H9 (cell line): ENCODE measurements around the gene MRPL34. TPM values are rescaled to one million over a fixed set of nuclear protein-coding genes. Genes with fewer than 3 reads are reported as not detected.
A peak's percentile ranks its signal among the peaks of the same experiment; 100 is the strongest.

ENCODE experiments used
- DNase-seq: peaks from one replicate; pipeline ENCODE4 v3.0.0-alpha.2; 2017
- H2AFZ ChIP-seq: one replicate; pipeline ENCODE4 v1.6.1; 2013; ENCODE audit warnings: mild to moderate bottlenecking, low read length, control low read depth, moderate library complexity
- H2AK5ac ChIP-seq: 2 replicates; pipeline ENCODE4 v1.6.1; 2013; ENCODE audit warnings: low read length, control low read depth, mixed read lengths; ENCODE audit not compliant: insufficient read length
- H2BK120ac ChIP-seq: one replicate; pipeline ENCODE4 v1.6.1; 2013; ENCODE audit warnings: low read depth, mild to moderate bottlenecking, low read length, control low read depth, inconsistent platforms; ENCODE audit not compliant: poor library complexity, severe bottlenecking
- H2BK12ac ChIP-seq: 2 replicates; pipeline ENCODE4 v1.6.1; 2013; ENCODE audit warnings: low read length, control low read depth, mixed read lengths, low read depth; ENCODE audit not compliant: insufficient read length
- H2BK15ac ChIP-seq: 2 replicates; pipeline ENCODE4 v1.6.1; 2013; ENCODE audit warnings: low read depth, low read length, control low read depth
- H2BK20ac ChIP-seq: one replicate; pipeline ENCODE4 v1.6.1; 2013; ENCODE audit warnings: low read depth, mild to moderate bottlenecking, low read length, control low read depth, inconsistent platforms; ENCODE audit not compliant: poor library complexity, severe bottlenecking
- H2BK5ac ChIP-seq: 2 replicates; pipeline ENCODE4 v1.6.1; 2013; ENCODE audit warnings: low read length, control low read depth, mixed read lengths; ENCODE audit not compliant: insufficient read length
- H3K14ac ChIP-seq: 2 replicates; pipeline ENCODE4 v1.6.1; 2013; ENCODE audit warnings: low read length, control low read depth; ENCODE audit not compliant: insufficient read depth
- H3K18ac ChIP-seq: 2 replicates; pipeline ENCODE4 v1.6.1; 2013; ENCODE audit warnings: low read depth, mild to moderate bottlenecking, mixed read lengths, low read length, control low read depth; ENCODE audit not compliant: insufficient read length
- H3K23ac ChIP-seq: 2 replicates; pipeline ENCODE4 v1.6.1; 2013; ENCODE audit warnings: low read length, control low read depth, mixed read lengths, low read depth; ENCODE audit not compliant: insufficient read length
- H3K23me2 ChIP-seq: 2 replicates; pipeline ENCODE4 v1.6.1; 2013; ENCODE audit warnings: low read depth, mild to moderate bottlenecking, mixed read lengths, low read length, control low read depth; ENCODE audit not compliant: insufficient read length, poor library complexity, severe bottlenecking
- H3K27ac ChIP-seq: 2 replicates; pipeline ENCODE4 v1.5.1; 2013; ENCODE audit warnings: low read length, control low read depth, mixed read lengths, low read depth; ENCODE audit not compliant: insufficient read length
- H3K27me3 ChIP-seq: 2 replicates; pipeline ENCODE4 v1.6.1; 2013; ENCODE audit warnings: low read length, control low read depth, inconsistent platforms; ENCODE audit not compliant: insufficient read depth
- H3K4ac ChIP-seq: 2 replicates; pipeline ENCODE4 v1.6.1; 2013; ENCODE audit warnings: low read depth, mild to moderate bottlenecking, control low read depth, inconsistent platforms, low read length, moderate library complexity
- H3K4me1 ChIP-seq: 2 replicates; pipeline ENCODE4 v1.6.1; 2013; ENCODE audit warnings: low read length, control low read depth, inconsistent platforms; ENCODE audit not compliant: insufficient read depth
- H3K4me2 ChIP-seq: 2 replicates; pipeline ENCODE4 v1.6.1; 2013; ENCODE audit warnings: low read length, control low read depth, mixed read lengths; ENCODE audit not compliant: insufficient read length, insufficient read depth
- H3K56ac ChIP-seq: 2 replicates; pipeline ENCODE4 v1.6.1; 2013; ENCODE audit warnings: low read depth, mild to moderate bottlenecking, mixed read lengths, low read length, control low read depth; ENCODE audit not compliant: insufficient read length
- H3K79me1 ChIP-seq: 2 replicates; pipeline ENCODE4 v1.6.1; 2013; ENCODE audit warnings: low read depth, mild to moderate bottlenecking, moderate library complexity, low read length, control low read depth, inconsistent platforms; ENCODE audit not compliant: insufficient read depth, poor library complexity, severe bottlenecking
- H3K79me2 ChIP-seq: 2 replicates; pipeline ENCODE4 v1.6.1; 2013; ENCODE audit warnings: low read length, control low read depth, inconsistent platforms; ENCODE audit not compliant: insufficient read depth
- H3K9ac ChIP-seq: 2 replicates; pipeline ENCODE4 v1.6.1; 2013; ENCODE audit warnings: low read length, control low read depth, mixed read lengths; ENCODE audit not compliant: insufficient read length; ENCODE audit errors: extremely low read depth
- H3K9me3 ChIP-seq: one replicate; pipeline ENCODE4 v1.6.1; 2013; ENCODE audit warnings: low read depth, low read length, inconsistent platforms; ENCODE audit not compliant: control insufficient read depth
- H3T11ph ChIP-seq: one replicate; pipeline ENCODE4 v1.6.1; 2013; ENCODE audit warnings: mild to moderate bottlenecking, low read length, control low read depth, inconsistent platforms
- H4K20me1 ChIP-seq: one replicate; pipeline ENCODE4 v1.6.1; 2013; ENCODE audit not compliant: control insufficient read depth, insufficient read length, insufficient read depth
- H4K5ac ChIP-seq: 2 replicates; pipeline ENCODE4 v1.6.1; 2013; ENCODE audit warnings: low read depth, mild to moderate bottlenecking, mixed read lengths, low read length, control low read depth; ENCODE audit not compliant: insufficient read length
- H4K8ac ChIP-seq: replicated peaks from 2 replicates; pipeline ENCODE4 v1.6.1; 2013; ENCODE audit warnings: low read length, control low read depth, mixed read lengths, low read depth; ENCODE audit not compliant: insufficient read length
- H4K91ac ChIP-seq: 2 replicates; pipeline ENCODE4 v1.6.1; 2013; ENCODE audit warnings: low read depth, mild to moderate bottlenecking, moderate library complexity, mixed read lengths, low read length, control low read depth; ENCODE audit not compliant: insufficient read length
- H3K27ac Mint-ChIP-seq, 3 experiments: 2 replicates in 2 of 3; 3 replicates in 1 of 3; pipeline ENCODE4 v1.8.0; 2020 to 2021; ENCODE audit warnings: mixed read lengths in 3 of 3, mild to moderate bottlenecking in 1 of 3, moderate library complexity in 1 of 3
- H3K27me3 Mint-ChIP-seq: 2 replicates; pipeline ENCODE4 v1.8.0; 2021; ENCODE audit warnings: low read depth, mild to moderate bottlenecking, moderate library complexity, mixed read lengths
- H3K36me3 Mint-ChIP-seq, 3 experiments: 2 replicates in 2 of 3; 3 replicates in 1 of 3; pipeline ENCODE4 v1.8.0; 2020 to 2021; ENCODE audit warnings: low read depth in 3 of 3, mixed read lengths in 3 of 3; ENCODE audit not compliant: insufficient read depth in 1 of 3
- H3K4me1 Mint-ChIP-seq, 2 experiments: 2 replicates each; pipeline ENCODE4 v1.8.0; 2020; ENCODE audit warnings: mixed read lengths in 2 of 2
- H3K4me3 Mint-ChIP-seq, 2 experiments: 2 replicates in 1 of 2; 3 replicates in 1 of 2; pipeline ENCODE4 v1.8.0; 2020 to 2021; ENCODE audit warnings: mild to moderate bottlenecking in 2 of 2, mixed read lengths in 2 of 2, moderate library complexity in 1 of 2
- H3K9me3 Mint-ChIP-seq, 2 experiments: 2 replicates in 1 of 2; 3 replicates in 1 of 2; pipeline ENCODE4 v1.8.0; 2020; ENCODE audit warnings: mild to moderate bottlenecking in 2 of 2, mixed read lengths in 2 of 2, moderate library complexity in 1 of 2
- WGBS: extraction: QIAGEN DNeasy Blood & Tissue Kit; methylation state at CpG from one replicate; pipeline ENCODE4 v1.1.7; 2013; ENCODE audit warnings: missing lambda C conversion rate, low lambda C conversion rate, mixed read lengths; ENCODE audit not compliant: insufficient read length; ENCODE audit errors: extremely low coverage; 5-methylcytosine and 5-hydroxymethylcytosine counted together
- total RNA-seq: library from RNA; stranded (reverse); gene quantifications from 2 replicates; pipeline ENCODE4 v1.2.1, GENCODE V29; 2021
- TF ChIP-seq, protein P1 (sequence below): fragments of 200-600 bp; sonication (generic); conservative IDR thresholded peaks from 3 replicates; pipeline ENCODE4 v1.8.0; 2021; ENCODE audit warnings: antibody characterized with exemption, mild to moderate bottlenecking

The MRPL34 gene
- total RNA-seq, 1 experiment from 2014 or later = 84.6 TPM

GRCh38 chr19:17340871-17341357, 35.2 kb downstream of the MRPL34 start:
- WGBS = no CpG with 5 or more reads among the region's 17 CpGs
- Histone ChIP-seq H2AFZ (no peak overlapping the region), H3K23ac (no peak overlapping the region), H3K27ac (no peak overlapping the region), H3K9me3 (no peaks in the 10 kb centered on the region), H2BK5ac (no peak overlapping the region), H3T11ph (no peak overlapping the region), H2BK15ac (no peak overlapping the region), H2BK120ac (no peak overlapping the region), H3K4ac (no peak overlapping the region), H3K18ac (no peak overlapping the region), H3K79me2 (no peaks in the 10 kb centered on the region), H4K5ac (no peak overlapping the region), H3K4me1 (peaks cover 2% of the 10 kb centered on the region; the same call in 1 of the 2 replicates), H3K23me2 (peaks cover 12% of the 10 kb centered on the region), H2AK5ac (no peak overlapping the region), H4K8ac (no peak overlapping the region), H3K27me3 (no peaks in the 10 kb centered on the region), H4K91ac (no peak overlapping the region), H3K56ac (no peak overlapping the region), H2BK20ac (no peak overlapping the region), H4K20me1 (no peaks in the 10 kb centered on the region), H2BK12ac (no peak overlapping the region), H3K4me2 (peak overlapping the region; percentile 10), H3K79me1 (no peaks in the 10 kb centered on the region), H3K9ac (no peak overlapping the region), H3K14ac (no peak overlapping the region; the same call in 1 of the 2 replicates)
- H3K36me3 Mint-ChIP-seq = peaks cover 10 to 35% (median 23%) of the 10 kb centered on the region in 3 experiments; a peak in 5 of 7 replicates
- peaks cover 13 to 36% of the 10 kb centered on the region in 2 experiments for H3K4me1 Mint-ChIP-seq
- peak overlapping the region; percentile 27 to 82 (median 61); a peak in 2 of 7 replicates for H3K27ac Mint-ChIP-seq
- H3K9me3 Mint-ChIP-seq = no peaks in the 10 kb centered on the region; a peak in 1 of 5 replicates
- DNase-seq = peak; percentile 79
- no peak overlapping the region for H3K4me3 Mint-ChIP-seq
- TF ChIP-seq, protein P1, sequence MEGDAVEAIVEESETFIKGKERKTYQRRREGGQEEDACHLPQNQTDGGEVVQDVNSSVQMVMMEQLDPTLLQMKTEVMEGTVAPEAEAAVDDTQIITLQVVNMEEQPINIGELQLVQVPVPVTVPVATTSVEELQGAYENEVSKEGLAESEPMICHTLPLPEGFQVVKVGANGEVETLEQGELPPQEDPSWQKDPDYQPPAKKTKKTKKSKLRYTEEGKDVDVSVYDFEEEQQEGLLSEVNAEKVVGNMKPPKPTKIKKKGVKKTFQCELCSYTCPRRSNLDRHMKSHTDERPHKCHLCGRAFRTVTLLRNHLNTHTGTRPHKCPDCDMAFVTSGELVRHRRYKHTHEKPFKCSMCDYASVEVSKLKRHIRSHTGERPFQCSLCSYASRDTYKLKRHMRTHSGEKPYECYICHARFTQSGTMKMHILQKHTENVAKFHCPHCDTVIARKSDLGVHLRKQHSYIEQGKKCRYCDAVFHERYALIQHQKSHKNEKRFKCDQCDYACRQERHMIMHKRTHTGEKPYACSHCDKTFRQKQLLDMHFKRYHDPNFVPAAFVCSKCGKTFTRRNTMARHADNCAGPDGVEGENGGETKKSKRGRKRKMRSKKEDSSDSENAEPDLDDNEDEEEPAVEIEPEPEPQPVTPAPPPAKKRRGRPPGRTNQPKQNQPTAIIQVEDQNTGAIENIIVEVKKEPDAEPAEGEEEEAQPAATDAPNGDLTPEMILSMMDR = no peak
- H3K27me3 Mint-ChIP-seq = no peaks in the 10 kb centered on the region
